GM12878 (cell line): ENCODE measurements around the gene CEP120. TPM values are rescaled to one million over a fixed set of nuclear protein-coding genes. Genes with fewer than 3 reads are reported as not detected.
"Not testable (repeated sequence)": the region's sequence is repeated elsewhere in the genome, so short reads cannot be mapped to it uniquely, and the experiment has no call there.

Source experiments
- ATAC-seq: fragments of 200-7000 bp; cut with Tn5 transposase; 3 replicates; pipeline ENCODE4 v1.9.1; 2020; ENCODE audit warnings: mild to moderate bottlenecking, moderate library complexity
- BruUV-seq: library from RNA; stranded (reverse); fragments of 400-500 nt; replicated peaks from 2 replicates; lab custom pipeline; 2021; lab: Mats Ljungman, UMichigan
- CTCF ChIA-PET: fragments of 300-600 bp; sonication (Branson Sonifier 250); formaldehyde crosslinking; extraction: SDS; loops from one replicate; lab custom pipeline; 2021; ENCODE audit warnings: inconsistent platforms; lab: Yijun Ruan, JAX
- POLR2A ChIA-PET: fragments of 350-600 bp; formaldehyde crosslinking; extraction: SDS; loops from one replicate; lab custom pipeline; 2021; ENCODE audit warnings: inconsistent platforms; lab: Charles Lee
- RAD21 ChIA-PET: fragments of 300-600 bp; sonication (Branson Sonifier 250); formaldehyde crosslinking; loops from one replicate; lab custom pipeline; 2023; ENCODE audit warnings: antibody characterized with exemption; ENCODE audit not compliant: unreplicated experiment; lab: Charles Lee
- SMC1A ChIA-PET: fragments of 300-600 bp; sonication (Branson Sonifier 250); formaldehyde crosslinking; loops from one replicate; lab custom pipeline; 2023; ENCODE audit not compliant: unreplicated experiment, uncharacterized antibody; lab: Charles Lee
- DNase-seq: peaks from one replicate; pipeline ENCODE4 v3.0.0-alpha.2; 2011; ENCODE audit warnings: low read depth, low spot score
- FAIRE-seq: peaks from 3 replicates; lab custom pipeline; 2011; peaks lifted over from hg19 to GRCh38; lab: Jason Lieb, UNC
- H2AFZ ChIP-seq: 2 replicates; pipeline ENCODE4 v1.6.0; 2011; ENCODE audit warnings: low read depth, low read length, control low read depth; ENCODE audit not compliant: control insufficient read depth
- H3K27ac ChIP-seq: 2 replicates; pipeline ENCODE4 v1.5.1; 2011; ENCODE audit warnings: control low read depth; ENCODE audit not compliant: control insufficient read depth, insufficient read depth
- H3K27me3 ChIP-seq, 2 experiments: replicated peaks in 1 of 2; 2 replicates each; pipeline versions ENCODE4 v1.6.0 to v1.6.1; 2011; ENCODE audit warnings: low read length in 1 of 2; ENCODE audit not compliant: control insufficient read depth in 2 of 2, insufficient read depth in 2 of 2
- H3K36me3 ChIP-seq, 2 experiments: 2 replicates each; pipeline ENCODE4 v1.5.1; 2011; ENCODE audit warnings: low read length in 1 of 2; ENCODE audit not compliant: control insufficient read depth in 2 of 2, insufficient read depth in 2 of 2
- H3K4me1 ChIP-seq: 2 replicates; pipeline ENCODE4 v1.6.1; 2011; ENCODE audit warnings: mild to moderate bottlenecking, low read length, moderate library complexity, mixed read lengths; ENCODE audit not compliant: control insufficient read depth, insufficient read depth
- H3K4me2 ChIP-seq: 2 replicates; pipeline ENCODE4 v1.6.0; 2011; ENCODE audit warnings: control low read depth; ENCODE audit not compliant: control insufficient read depth, insufficient read depth
- H3K4me3 ChIP-seq: fragments of 200-600 bp; sonication (generic); 2 replicates; pipeline ENCODE4 v1.5.1; 2016
- H3K79me2 ChIP-seq: 2 replicates; pipeline ENCODE4 v1.6.0; 2011; ENCODE audit warnings: low read length; ENCODE audit not compliant: control insufficient read depth, insufficient read depth
- H3K9ac ChIP-seq: 2 replicates; pipeline ENCODE4 v1.8.0; 2011; ENCODE audit warnings: low read length, control low read depth, mixed read lengths; ENCODE audit not compliant: control insufficient read depth, insufficient read depth
- H3K9me3 ChIP-seq: replicated peaks from 3 replicates; pipeline ENCODE4 v1.5.1; 2011; ENCODE audit warnings: mild to moderate bottlenecking, low read length; ENCODE audit not compliant: control insufficient read depth, insufficient read depth
- H4K20me1 ChIP-seq: 2 replicates; pipeline ENCODE4 v1.6.0; 2011; ENCODE audit not compliant: control insufficient read depth, insufficient read depth
- CREM ChIP-seq: IDR thresholded peaks from 2 replicates; pipeline ENCODE4 v1.6.1; 2014; ENCODE audit warnings: antibody characterized with exemption, low read depth
- KAT2A ChIP-seq: conservative IDR thresholded peaks from 2 replicates; pipeline ENCODE4 v1.6.1; 2011; ENCODE audit warnings: low read depth, low read length; ENCODE audit not compliant: control insufficient read depth
- NR2C1 ChIP-seq: fragments of 450-650 bp; IDR thresholded peaks from 2 replicates; pipeline ENCODE4 v1.6.1; 2017; ENCODE audit warnings: antibody characterized with exemption, mild to moderate bottlenecking, moderate library complexity
- SMAD5 ChIP-seq: IDR thresholded peaks from 2 replicates; pipeline ENCODE4 v1.6.1; 2016; ENCODE audit warnings: antibody characterized with exemption, low read depth
- WGBS: methylation state at CpG from one replicate; pipeline ENCODE4 v1.1.6; 2016; ENCODE audit warnings: low lambda C conversion rate; ENCODE audit not compliant: insufficient replicate concordance, insufficient coverage; ENCODE audit errors: missing lambda C conversion rate; 5-methylcytosine and 5-hydroxymethylcytosine counted together
- in situ Hi-C: fragments of 300-500 bp; cut with MboI; formaldehyde crosslinking; loops from 9 replicates; pipeline ENCODE4 v1.14.3; 2018; ENCODE audit warnings: mixed read lengths
- intact Hi-C: fragments of 100-400 bp; cut with micrococcal nuclease; formaldehyde crosslinking; loops from one replicate; pipeline ENCODE4 v1.14.2; 2022; ENCODE audit not compliant: unreplicated experiment
- polyA plus RNA-seq, 11 experiments: library from polyadenylated mRNA; depleted of rRNA in 4 of 11; unstranded in 6 of 11; stranded (reverse) in 5 of 11; fragments of >200 nt; fragmentation: Nextera tagmentation in 4 of 11; fragmentation: Illumina TruSeq in 1 of 11; extraction: Ambion mirVana in 4 of 11; extraction: Trizol in 1 of 11; gene quantifications; 1 replicate in 1 of 11; 2 replicates in 10 of 11; pipeline versions ENCODE4 v1.2.1 to v1.2.3, GENCODE V29; 2011 to 2016; ENCODE audit warnings: inconsistent platforms in 2 of 11, missing spikeins in 2 of 11, low read depth in 1 of 11
- total RNA-seq, 4 experiments: library from RNA; depleted of rRNA in 3 of 4; stranded (reverse); fragments of >200 nt in 3 of 4; fragmentation: Illumina TruSeq in 1 of 4; extraction: Trizol in 1 of 4; gene quantifications; 2 replicates each; pipeline versions ENCODE4 v1.2.1 to v1.2.3, GENCODE V29; 2013 to 2021
- TF ChIP-seq, protein P1 (sequence below): IDR thresholded peaks from 2 replicates; pipeline ENCODE4 v1.6.1; 2012; ENCODE audit warnings: low read depth, low read length, improper control_type of control experiment
- TF ChIP-seq, protein P2 (sequence below): fragments of 450-650 bp; IDR thresholded peaks from 2 replicates; pipeline ENCODE4 v1.6.1; 2016; ENCODE audit warnings: mild to moderate bottlenecking

The CEP120 gene
- total and polyA plus RNA-seq, 10 of the 15 experiments (the other 5 are each of a cell fraction or from before 2014, with no cell fraction given) = 4.1 to 23.0 (median 13.1) TPM

DNA sequence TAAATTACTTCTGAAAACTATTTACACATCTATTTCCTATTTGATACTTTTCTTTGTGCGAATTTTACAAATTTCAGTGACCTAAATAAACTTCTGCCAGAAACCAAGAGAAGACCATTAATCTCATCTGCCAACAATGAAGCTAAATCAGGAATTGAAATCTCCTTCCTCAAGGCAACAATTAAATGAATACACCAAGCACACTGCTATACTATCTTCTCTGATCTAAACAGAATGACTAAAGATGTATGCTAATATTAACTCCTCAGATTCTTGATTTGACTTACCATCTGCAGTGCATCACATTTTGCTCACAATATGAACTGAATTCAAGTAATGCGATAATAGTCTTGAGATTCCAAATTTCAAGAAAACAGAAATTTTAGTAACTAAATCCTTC, 82.3 kb downstream of the CEP120 start:
- intact Hi-C loops = no loop called here
- POLR2A ChIA-PET = no interaction called here

DNA sequence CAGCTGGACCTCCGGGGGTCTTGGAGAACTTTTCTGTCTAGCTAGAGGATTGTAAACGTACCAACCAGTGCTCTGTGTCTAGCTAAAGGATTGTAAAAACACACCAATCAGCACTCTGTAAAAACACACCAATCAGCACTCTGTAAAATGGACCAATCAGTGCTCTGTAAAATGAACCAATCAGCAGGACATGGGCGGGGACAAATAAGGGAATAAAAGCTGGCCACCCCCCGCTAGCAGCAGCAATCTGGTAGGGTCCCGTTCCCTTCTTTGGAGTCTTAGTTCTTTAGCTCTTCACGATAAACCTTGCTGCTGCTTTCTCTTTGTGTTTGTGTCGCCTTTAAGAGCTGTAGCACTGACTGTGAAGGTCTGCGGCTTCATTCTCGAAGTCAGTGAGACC, 114.8 kb downstream of the CEP120 start:
- WGBS = 24% methylated on average over 9 of the region's 9 CpGs
- in situ Hi-C loops = not testable (repeated sequence)

More for the DNA sequence above, 82.3 kb downstream of the CEP120 start:
- Histone ChIP-seq H3K27me3 (no peaks in the 10 kb centered on the region), H3K4me1 (no peaks in the 10 kb centered on the region), H3K4me3 (no peak overlapping the region), H3K9me3 (no peaks in the 10 kb centered on the region), H3K27ac (no peak overlapping the region), H3K36me3 (no peaks in the 10 kb centered on the region), H4K20me1 (no peaks in the 10 kb centered on the region), H3K79me2 (no peaks in the 10 kb centered on the region), H3K4me2 (no peak overlapping the region), H3K9ac (no peak overlapping the region), H2AFZ (no peak overlapping the region)
- FAIRE-seq (no peak), ATAC-seq (no peak), DNase-seq (no peak)
- TF ChIP-seq KAT2A (no peak), SMAD5 (no peak), NR2C1 (no peak), CREM (no peak)
- TF ChIP-seq, protein P1, sequence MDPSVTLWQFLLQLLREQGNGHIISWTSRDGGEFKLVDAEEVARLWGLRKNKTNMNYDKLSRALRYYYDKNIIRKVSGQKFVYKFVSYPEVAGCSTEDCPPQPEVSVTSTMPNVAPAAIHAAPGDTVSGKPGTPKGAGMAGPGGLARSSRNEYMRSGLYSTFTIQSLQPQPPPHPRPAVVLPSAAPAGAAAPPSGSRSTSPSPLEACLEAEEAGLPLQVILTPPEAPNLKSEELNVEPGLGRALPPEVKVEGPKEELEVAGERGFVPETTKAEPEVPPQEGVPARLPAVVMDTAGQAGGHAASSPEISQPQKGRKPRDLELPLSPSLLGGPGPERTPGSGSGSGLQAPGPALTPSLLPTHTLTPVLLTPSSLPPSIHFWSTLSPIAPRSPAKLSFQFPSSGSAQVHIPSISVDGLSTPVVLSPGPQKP = no peak
- TF ChIP-seq, protein P2, sequence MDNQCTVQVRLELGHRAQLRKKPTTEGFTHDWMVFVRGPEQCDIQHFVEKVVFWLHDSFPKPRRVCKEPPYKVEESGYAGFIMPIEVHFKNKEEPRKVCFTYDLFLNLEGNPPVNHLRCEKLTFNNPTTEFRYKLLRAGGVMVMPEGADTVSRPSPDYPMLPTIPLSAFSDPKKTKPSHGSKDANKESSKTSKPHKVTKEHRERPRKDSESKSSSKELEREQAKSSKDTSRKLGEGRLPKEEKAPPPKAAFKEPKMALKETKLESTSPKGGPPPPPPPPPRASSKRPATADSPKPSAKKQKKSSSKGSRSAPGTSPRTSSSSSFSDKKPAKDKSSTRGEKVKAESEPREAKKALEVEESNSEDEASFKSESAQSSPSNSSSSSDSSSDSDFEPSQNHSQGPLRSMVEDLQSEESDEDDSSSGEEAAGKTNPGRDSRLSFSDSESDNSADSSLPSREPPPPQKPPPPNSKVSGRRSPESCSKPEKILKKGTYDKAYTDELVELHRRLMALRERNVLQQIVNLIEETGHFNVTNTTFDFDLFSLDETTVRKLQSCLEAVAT = no peak
- 71% methylated on average over 2 of the region's 2 CpGs for WGBS
- CTCF ChIA-PET = no interaction called here
- in situ Hi-C loops = no loop called here
- RAD21 ChIA-PET = no interaction called here
- SMC1A ChIA-PET = no interaction called here
- no TSS peak for BruUV-seq

More for the DNA sequence above, 114.8 kb downstream of the CEP120 start:
- FAIRE-seq, BruUV-seq, POLR2A ChIA-PET, H3K4me3 ChIP-seq, H3K9me3 ChIP-seq, H3K4me1 ChIP-seq, H3K27ac ChIP-seq, H3K27me3 ChIP-seq, intact Hi-C loops, ATAC-seq, RAD21 ChIA-PET, H2AFZ ChIP-seq, H3K9ac ChIP-seq, DNase-seq, SMC1A ChIA-PET, H3K36me3 ChIP-seq, H3K4me2 ChIP-seq, H3K79me2 ChIP-seq, H4K20me1 ChIP-seq: not testable (repeated sequence)
- CTCF ChIA-PET = interaction anchor here (1.1 kb wide), 1 partner anchor 770 kb away, joined by 4 read pairs; no protein-coding TSS in a partner anchor
